ENCODE results near the gene GSDME.
A peak's percentile ranks its signal among the peaks of the same experiment; 100 is the strongest.

GSDME gene

DNA sequence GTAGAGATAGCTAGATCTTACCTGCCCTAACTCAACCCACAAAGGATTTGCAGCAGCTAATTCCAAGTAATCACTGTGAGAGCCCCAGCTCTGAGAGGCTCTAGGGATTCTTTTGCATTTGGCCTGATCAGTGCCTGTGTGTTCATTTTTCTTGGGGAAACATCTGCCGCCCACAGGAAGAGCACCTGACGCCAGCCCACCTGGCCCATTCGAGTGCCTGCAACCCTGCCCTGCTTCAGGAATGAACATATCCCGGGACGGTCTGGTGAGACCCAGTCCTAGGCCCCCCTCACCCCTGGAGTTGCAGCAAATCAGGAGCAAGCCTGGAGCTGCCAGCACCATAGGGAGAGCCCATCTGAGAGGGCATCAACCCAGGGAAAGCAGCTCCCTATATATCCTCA, 38.8 kb downstream of the GSDME start:
- TF ChIP-seq CTCF (IDR thresholded peaks at IDR 0.05; ENCODE audit: extremely low read depth, insufficient read depth, missing control alignments): no peak
- in situ Hi-C loops (cut with MboI; ENCODE audit: low pct_unique_long_range_greater_than_20kb, low sequenced_read_pairs, unreplicated experiment): no loop called here
- DNase-seq (ENCODE audit: low spot score): no peak

GRCh38 chr7:24717694-24718320, 39.5 kb downstream of the GSDME start:
- in situ Hi-C loops (cut with MboI; ENCODE audit: low pct_unique_long_range_greater_than_20kb, low sequenced_read_pairs, unreplicated experiment): no loop called here
- TF ChIP-seq CTCF (IDR thresholded peaks at IDR 0.05; ENCODE audit: extremely low read depth, insufficient read depth, missing control alignments): no peak

DNA sequence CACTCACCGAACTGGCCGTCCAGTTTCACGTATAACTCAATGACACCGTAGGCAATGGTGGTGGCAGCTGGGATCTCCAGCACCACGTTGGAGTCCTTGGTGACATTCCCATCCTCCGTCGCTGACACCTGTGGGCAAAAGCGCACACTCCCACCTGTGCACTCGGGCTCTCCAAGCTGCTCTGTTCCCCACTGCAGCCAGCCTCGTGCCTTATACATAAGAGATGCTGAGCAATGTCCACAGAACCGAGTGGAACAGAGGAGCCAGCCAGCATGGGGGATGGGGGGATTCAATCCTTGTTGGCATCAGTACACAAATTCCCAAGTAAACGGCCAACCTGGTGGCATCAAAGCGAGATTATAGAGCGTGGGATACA, 40.0 kb downstream of the GSDME start:
- DNase-seq (ENCODE audit: low spot score): no peak
- TF ChIP-seq CTCF (IDR thresholded peaks at IDR 0.05; ENCODE audit: extremely low read depth, insufficient read depth, missing control alignments): no peak
- in situ Hi-C loops (cut with MboI; ENCODE audit: low pct_unique_long_range_greater_than_20kb, low sequenced_read_pairs, unreplicated experiment): no loop called here

More at GRCh38 chr7:24717694-24718320, 39.5 kb downstream of the GSDME start:
- DNase-seq (ENCODE audit: low spot score): no peak

GRCh38 chr7:24716480-24717246, 40.6 kb downstream of the GSDME start:
- DNase-seq (ENCODE audit: low spot score): no peak
- no peak for TF ChIP-seq CTCF (IDR thresholded peaks at IDR 0.05; ENCODE audit: extremely low read depth, insufficient read depth, missing control alignments)

GRCh38 chr7:24715661-24716479, 41.4 kb downstream of the GSDME start:
- DNase-seq (ENCODE audit: low spot score): peak; percentile 74
- in situ Hi-C loops (cut with MboI; ENCODE audit: low pct_unique_long_range_greater_than_20kb, low sequenced_read_pairs, unreplicated experiment): no loop called here
- TF ChIP-seq CTCF (IDR thresholded peaks at IDR 0.05; ENCODE audit: extremely low read depth, insufficient read depth, missing control alignments): peak; percentile 58

More at GRCh38 chr7:24716480-24717246, 40.6 kb downstream of the GSDME start:
- in situ Hi-C loops (cut with MboI; ENCODE audit: low pct_unique_long_range_greater_than_20kb, low sequenced_read_pairs, unreplicated experiment): no loop called here

DNA sequence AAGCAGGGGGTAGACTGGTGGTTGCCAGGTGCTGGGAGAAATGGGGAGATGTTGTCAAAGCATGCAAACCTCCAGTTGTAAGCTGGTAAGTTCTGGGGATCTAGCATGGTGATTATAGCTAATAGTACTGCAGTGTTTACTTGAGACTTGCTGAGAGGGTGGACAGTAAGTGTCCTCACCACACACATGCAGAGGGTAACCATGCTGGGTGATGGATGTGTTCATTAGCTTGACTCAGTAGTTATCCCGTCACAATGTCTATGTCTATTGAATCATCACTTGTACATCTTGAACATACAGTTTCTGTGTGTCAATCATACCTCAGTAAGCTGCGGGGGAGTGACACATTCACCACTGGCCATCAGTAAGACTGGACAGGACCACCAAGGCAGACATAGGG, 42.1 kb downstream of the GSDME start:
- in situ Hi-C loops (cut with MboI; ENCODE audit: low pct_unique_long_range_greater_than_20kb, low sequenced_read_pairs, unreplicated experiment): no loop called here
- no peak for DNase-seq (ENCODE audit: low spot score)
- no peak for TF ChIP-seq CTCF (IDR thresholded peaks at IDR 0.05; ENCODE audit: extremely low read depth, insufficient read depth, missing control alignments)
